NCI-H1092 (cell line): Measurements from ENCODE around the gene TMEM141.
"Not testable (repeated sequence)": the region's sequence is repeated elsewhere in the genome, so short reads cannot be mapped to it uniquely, and the experiment has no call there.

Experiments used
- DNase-seq: peaks from one replicate; lab custom pipeline; 2025; lab: John Stamatoyannopoulos, UW

The TMEM141 gene

GRCh38 chr9:136794281-136794999, 3.3 kb downstream of the TMEM141 start:
- no peak for DNase-seq

- no peak for DNase-seq
These were observed 3.8 kb downstream of the TMEM141 start for GRCh38 chr9:136795000-136795348.

- no peak for DNase-seq
These were observed 5.2 kb downstream of the TMEM141 start, which contains the start of gene CCDC183 for GRCh38 chr9:136796238-136796774. TSS of gene CCDC183 (plus strand) at chr9:136796338. CDS start at chr9:136796398, 60 bp downstream.

- not testable (repeated sequence) for DNase-seq
These were observed 5.7 kb downstream of the TMEM141 start for GRCh38 chr9:136796775-136797347.

GRCh38 chr9:136798708-136799078, 7.5 kb downstream of the TMEM141 start:
- no peak for DNase-seq

GRCh38 chr9:136799079-136799853, 8.1 kb downstream of the TMEM141 start:
- DNase-seq: peak; percentile 70

GRCh38 chr9:136799854-136800657, 8.9 kb downstream of the TMEM141 start:
- DNase-seq: peak; percentile 84

GRCh38 chr9:136802321-136802720, 11.2 kb downstream of the TMEM141 start:
- no peak for DNase-seq

GRCh38 chr9:136803009-136803550, 11.9 kb downstream of the TMEM141 start:
- not testable (repeated sequence) for DNase-seq

- no peak for DNase-seq
These were observed 12.7 kb downstream of the TMEM141 start for GRCh38 chr9:136803551-136804508.

GRCh38 chr9:136804509-136805206, 13.5 kb downstream of the TMEM141 start:
- DNase-seq: no peak

GRCh38 chr9:136805207-136805740, 14.1 kb downstream of the TMEM141 start:
- DNase-seq: no peak

- no peak for DNase-seq
These were observed 14.9 kb downstream of the TMEM141 start for GRCh38 chr9:136806067-136806466.

- DNase-seq: no peak
These were observed 15.6 kb downstream of the TMEM141 start for GRCh38 chr9:136806631-136807201.

GRCh38 chr9:136807281-136808074, 16.3 kb downstream of the TMEM141 start, which contains the start of gene RABL6:
TSS of gene RABL6 (plus strand) at chr9:136807948. CDS start at chr9:136808197, 249 bp downstream.
- peak; percentile 66 for DNase-seq

- DNase-seq: no peak
These were observed 17.1 kb downstream of the TMEM141 start for GRCh38 chr9:136808075-136808805.

GRCh38 chr9:136808806-136809158, 17.6 kb downstream of the TMEM141 start:
- DNase-seq: no peak
